Gastrocnemius medialis (tissue), 4 donors: Measurements from ENCODE around the gene CMTM5.

ENCODE experiments used
- POLR2A ChIP-seq, 2 donors: fragments of 450-650 bp; IDR thresholded peaks; one replicate each; pipeline ENCODE4 v1.6.1; 2017; ENCODE audit warnings: antibody characterized with exemption in 2 of 2, mild to moderate bottlenecking in 2 of 2, moderate library complexity in 2 of 2
- TF ChIP-seq, protein P1 (sequence below), 5 experiments: fragments of 450-650 bp in 3 of 5; fragments of 200-600 bp in 2 of 5; sonication (generic) in 2 of 5; IDR thresholded peaks in 4 of 5; conservative IDR thresholded peaks in 1 of 5; 1 replicate in 4 of 5; 2 replicates in 1 of 5; pipeline ENCODE4 v1.5.1; 2016 to 2019; ENCODE audit warnings: antibody characterized with exemption in 5 of 5, mild to moderate bottlenecking in 3 of 5, moderate library complexity in 3 of 5

- TF ChIP-seq, protein P1, sequence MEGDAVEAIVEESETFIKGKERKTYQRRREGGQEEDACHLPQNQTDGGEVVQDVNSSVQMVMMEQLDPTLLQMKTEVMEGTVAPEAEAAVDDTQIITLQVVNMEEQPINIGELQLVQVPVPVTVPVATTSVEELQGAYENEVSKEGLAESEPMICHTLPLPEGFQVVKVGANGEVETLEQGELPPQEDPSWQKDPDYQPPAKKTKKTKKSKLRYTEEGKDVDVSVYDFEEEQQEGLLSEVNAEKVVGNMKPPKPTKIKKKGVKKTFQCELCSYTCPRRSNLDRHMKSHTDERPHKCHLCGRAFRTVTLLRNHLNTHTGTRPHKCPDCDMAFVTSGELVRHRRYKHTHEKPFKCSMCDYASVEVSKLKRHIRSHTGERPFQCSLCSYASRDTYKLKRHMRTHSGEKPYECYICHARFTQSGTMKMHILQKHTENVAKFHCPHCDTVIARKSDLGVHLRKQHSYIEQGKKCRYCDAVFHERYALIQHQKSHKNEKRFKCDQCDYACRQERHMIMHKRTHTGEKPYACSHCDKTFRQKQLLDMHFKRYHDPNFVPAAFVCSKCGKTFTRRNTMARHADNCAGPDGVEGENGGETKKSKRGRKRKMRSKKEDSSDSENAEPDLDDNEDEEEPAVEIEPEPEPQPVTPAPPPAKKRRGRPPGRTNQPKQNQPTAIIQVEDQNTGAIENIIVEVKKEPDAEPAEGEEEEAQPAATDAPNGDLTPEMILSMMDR (IDR thresholded peaks at IDR 0.05 in 4 of 5, conservative IDR thresholded peaks at IDR 0.05 in 1 of 5) = no peak
- no peak for TF ChIP-seq POLR2A (IDR thresholded peaks at IDR 0.05)
Measured at GRCh38 chr14:23378612-23379220, 1.9 kb downstream of the CMTM5 start.
